Eye (tissue), 1 donor: ENCODE results near the gene OPCML.
A peak's percentile ranks its signal among the peaks of the same experiment; 100 is the strongest.

ENCODE experiments used
- DNase-seq: peaks from one replicate; pipeline ENCODE4 v3.0.0-alpha.2; 2015

The OPCML gene

GRCh38 chr11:133015457-133015856, 516.8 kb downstream of the OPCML start:
- DNase-seq = no peak

- no peak for DNase-seq
Measured at GRCh38 chr11:133014337-133014736, 518.0 kb downstream of the OPCML start.

- DNase-seq = no peak
Measured at GRCh38 chr11:133012803-133013202, 519.5 kb downstream of the OPCML start.

- no peak for DNase-seq
Measured at GRCh38 chr11:133011604-133012003, 520.7 kb downstream of the OPCML start.

GRCh38 chr11:133007027-133007584, 525.2 kb downstream of the OPCML start:
- no peak for DNase-seq

GRCh38 chr11:133004369-133004768, 527.9 kb downstream of the OPCML start:
- no peak for DNase-seq

GRCh38 chr11:132999516-132999915, 532.8 kb downstream of the OPCML start:
- DNase-seq = no peak

- DNase-seq = no peak
Measured at GRCh38 chr11:132999031-132999430, 533.3 kb downstream of the OPCML start.

- DNase-seq = no peak
Measured at GRCh38 chr11:132997396-132997795, 534.9 kb downstream of the OPCML start.

- DNase-seq = no peak
Measured at GRCh38 chr11:132994966-132995365, 537.3 kb downstream of the OPCML start.

GRCh38 chr11:132993991-132994502, 538.3 kb downstream of the OPCML start:
- no peak for DNase-seq

GRCh38 chr11:132992838-132993631, 539.3 kb downstream of the OPCML start:
- DNase-seq = peak; percentile 95

GRCh38 chr11:132988411-132988810, 543.9 kb downstream of the OPCML start:
- peak; percentile 76 for DNase-seq

GRCh38 chr11:132987936-132988335, 544.4 kb downstream of the OPCML start:
- no peak for DNase-seq

- no peak for DNase-seq
Measured at GRCh38 chr11:132983641-132983978, 548.7 kb downstream of the OPCML start.

- DNase-seq = no peak
Measured at GRCh38 chr11:132982772-132983640, 549.3 kb downstream of the OPCML start.

GRCh38 chr11:132981131-132981956, 551.0 kb downstream of the OPCML start:
- DNase-seq = no peak

- DNase-seq = no peak
Measured at GRCh38 chr11:132980670-132981069, 551.6 kb downstream of the OPCML start.

GRCh38 chr11:132977746-132978145, 554.6 kb downstream of the OPCML start:
- no peak for DNase-seq

- DNase-seq = no peak
Measured at GRCh38 chr11:132977241-132977640, 555.1 kb downstream of the OPCML start.

GRCh38 chr11:132976115-132976514, 556.2 kb downstream of the OPCML start:
- no peak for DNase-seq

- DNase-seq = no peak
Measured at GRCh38 chr11:132973686-132974085, 558.6 kb downstream of the OPCML start.

GRCh38 chr11:132972565-132972964, 559.7 kb downstream of the OPCML start:
- no peak for DNase-seq
